Spleen (tissue), 11 donors: ENCODE data around the gene ERCC6. TPM values are rescaled to one million over a fixed set of nuclear protein-coding genes. Genes with fewer than 3 reads are reported as not detected.
A peak's percentile ranks its signal among the peaks of the same experiment; 100 is the strongest.

Experiments used
- DNase-seq: peaks from one replicate; pipeline ENCODE4 v3.0.0-alpha.2; 2020
- H3K27ac ChIP-seq, 8 donors: fragments of 200-600 bp; sonication (generic) in 7 of 8; 1 replicate in 4 of 8; 2 replicates in 4 of 8; pipeline versions ENCODE4 v1.5.0 to v1.8.0; 2016 to 2021; ENCODE audit warnings: inconsistent platforms in 4 of 8, mild to moderate bottlenecking in 4 of 8, moderate library complexity in 1 of 8
- H3K27me3 ChIP-seq, 7 donors: fragments of 200-600 bp; sonication (generic) in 6 of 7; replicated peaks in 1 of 7; 1 replicate in 4 of 7; 2 replicates in 3 of 7; pipeline versions ENCODE4 v1.5.0 to v1.8.0; 2016 to 2021; ENCODE audit warnings: inconsistent platforms in 3 of 7, mild to moderate bottlenecking in 1 of 7
- H3K36me3 ChIP-seq, 6 donors: fragments of 200-600 bp; sonication (generic) in 5 of 6; 1 replicate in 4 of 6; 2 replicates in 2 of 6; pipeline versions ENCODE4 v1.5.0 to v1.8.0; 2016 to 2021; ENCODE audit warnings: inconsistent platforms in 2 of 6
- H3K4me1 ChIP-seq, 6 donors: fragments of 200-600 bp; sonication (generic) in 5 of 6; 1 replicate in 3 of 6; 2 replicates in 3 of 6; pipeline versions ENCODE4 v1.5.0 to v1.8.0; 2016 to 2021; ENCODE audit warnings: inconsistent platforms in 3 of 6
- H3K4me3 ChIP-seq, 8 donors: fragments of 200-600 bp; sonication (generic) in 7 of 8; 1 replicate in 4 of 8; 2 replicates in 4 of 8; pipeline versions ENCODE4 v1.5.0 to v1.8.0; 2016 to 2021; ENCODE audit warnings: inconsistent platforms in 4 of 8, mild to moderate bottlenecking in 4 of 8, moderate library complexity in 2 of 8
- H3K9me3 ChIP-seq, 8 donors: fragments of 200-600 bp; sonication (generic) in 7 of 8; 1 replicate in 4 of 8; 2 replicates in 4 of 8; pipeline versions ENCODE4 v1.5.0 to v1.8.0; 2016 to 2021; ENCODE audit warnings: inconsistent platforms in 4 of 8
- POLR2A ChIP-seq, 3 donors: fragments of 450-650 bp; IDR thresholded peaks; one replicate each; pipeline ENCODE4 v1.5.1; 2017; ENCODE audit warnings: antibody characterized with exemption in 3 of 3, mild to moderate bottlenecking in 1 of 3
- POLR2AphosphoS5 ChIP-seq, 3 donors: sonication (generic); formaldehyde crosslinking; IDR thresholded peaks; one replicate each; pipeline ENCODE4 v1.5.1; 2017; ENCODE audit warnings: antibody characterized with exemption in 3 of 3
- WGBS, 5 donors: extraction: QIAGEN DNeasy Blood & Tissue Kit in 3 of 5; methylation state at CpG; one replicate each; pipeline versions ENCODE4 v1.1.5 to v1.1.7; 2013 to 2018; 5-methylcytosine and 5-hydroxymethylcytosine counted together
- intact Hi-C: fragments of 100-400 bp; cut with DNase I; formaldehyde crosslinking; loops from one replicate; pipeline ENCODE4 v1.15.0; 2023; ENCODE audit warnings: low total_unique reads
- polyA plus RNA-seq, 3 donors: library from polyadenylated mRNA; stranded (reverse); fragments of 200-250 nt; gene quantifications; one replicate each; pipeline ENCODE4 v1.2.1, GENCODE V29; 2013
- total RNA-seq, 7 donors: library from RNA; depleted of rRNA in 3 of 7; stranded (reverse); fragments of >200 nt in 3 of 7; fragmentation: NEBNext Ultra II Directional in 4 of 7; extraction: Animal tissue kit (Norgen Biotek cat#: 25700) in 4 of 7; gene quantifications; one replicate each; pipeline versions ENCODE4 v1.1.0 to v1.2.1, GENCODE V29; 2016 to 2021
- TF ChIP-seq, protein P1 (sequence below), 11 experiments: fragments of 200-600 bp in 7 of 11; fragments of 450-650 bp in 4 of 11; sonication (generic) in 4 of 11; IDR thresholded peaks in 8 of 11; conservative IDR thresholded peaks in 3 of 11; 1 replicate in 7 of 11; 2 replicates in 4 of 11; pipeline versions ENCODE4 v1.4.0 to v1.8.0; 2016 to 2021; ENCODE audit warnings: antibody characterized with exemption in 11 of 11, inconsistent platforms in 4 of 11, mild to moderate bottlenecking in 1 of 11
- donor health status: healthy with polysubstance abuse.
- donor health status: DM: no; HTN: no; CAD: no; lungs with moderate emphysema.
- donor health status: DM: no; HTN: no; CAD: no.
- donor health status: Bipolar disorder and iron deficiency.
- donor health status: healthy.
- donor health status: DM: no; HTN: no; CAD: no.
- donor health status: DM: yes; HTN: yes; CAD: no.

Gene ERCC6
- total and polyA plus RNA-seq, 10 donors: 2.7 to 32.7 (median 24.6) TPM

DNA sequence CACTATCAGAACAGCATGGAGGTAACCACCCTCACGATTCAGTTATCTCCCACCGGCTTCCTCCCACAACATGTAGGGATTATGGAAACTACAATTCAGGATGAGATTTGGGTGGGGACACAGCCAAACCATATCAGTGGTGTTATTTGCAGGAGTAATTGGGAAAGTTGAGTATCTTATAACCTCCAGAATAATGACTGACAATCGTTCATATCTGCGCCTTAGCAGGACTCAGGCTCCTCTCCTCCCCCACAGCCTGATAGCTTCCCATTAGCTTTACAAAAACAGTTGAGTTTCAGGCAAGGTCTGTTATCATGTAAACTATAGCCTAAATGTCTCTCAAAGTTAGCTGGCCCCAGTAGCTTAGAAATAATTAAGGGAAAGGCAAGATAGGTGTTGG is 3.4 kb upstream of the ERCC6 start:
- H3K9me3 ChIP-seq: peaks cover 0 to 20% (median 16%) of the 10 kb centered on the region in 8 donors
- H3K27me3 ChIP-seq: peaks cover 0 to 14% (median 0%) of the 10 kb centered on the region in 7 donors
- WGBS, 5 donors: 85 to 92% (median 89%) methylated on average over 4 of the region's 4 CpGs
- H3K4me3 ChIP-seq: no peak overlapping the region
- peaks cover 7 to 27% (median 22%) of the 10 kb centered on the region in 6 donors for H3K4me1 ChIP-seq
- no peak for TF ChIP-seq POLR2AphosphoS5 (IDR thresholded peaks at IDR 0.05)
- TF ChIP-seq, protein P1, sequence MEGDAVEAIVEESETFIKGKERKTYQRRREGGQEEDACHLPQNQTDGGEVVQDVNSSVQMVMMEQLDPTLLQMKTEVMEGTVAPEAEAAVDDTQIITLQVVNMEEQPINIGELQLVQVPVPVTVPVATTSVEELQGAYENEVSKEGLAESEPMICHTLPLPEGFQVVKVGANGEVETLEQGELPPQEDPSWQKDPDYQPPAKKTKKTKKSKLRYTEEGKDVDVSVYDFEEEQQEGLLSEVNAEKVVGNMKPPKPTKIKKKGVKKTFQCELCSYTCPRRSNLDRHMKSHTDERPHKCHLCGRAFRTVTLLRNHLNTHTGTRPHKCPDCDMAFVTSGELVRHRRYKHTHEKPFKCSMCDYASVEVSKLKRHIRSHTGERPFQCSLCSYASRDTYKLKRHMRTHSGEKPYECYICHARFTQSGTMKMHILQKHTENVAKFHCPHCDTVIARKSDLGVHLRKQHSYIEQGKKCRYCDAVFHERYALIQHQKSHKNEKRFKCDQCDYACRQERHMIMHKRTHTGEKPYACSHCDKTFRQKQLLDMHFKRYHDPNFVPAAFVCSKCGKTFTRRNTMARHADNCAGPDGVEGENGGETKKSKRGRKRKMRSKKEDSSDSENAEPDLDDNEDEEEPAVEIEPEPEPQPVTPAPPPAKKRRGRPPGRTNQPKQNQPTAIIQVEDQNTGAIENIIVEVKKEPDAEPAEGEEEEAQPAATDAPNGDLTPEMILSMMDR (IDR thresholded peaks at IDR 0.05 in 8 of 11, conservative IDR thresholded peaks at IDR 0.05 in 3 of 11): no peak
- no peak for TF ChIP-seq POLR2A (IDR thresholded peaks at IDR 0.05)
- intact Hi-C loops: no loop called here
- DNase-seq: no peak
- H3K36me3 ChIP-seq: no peaks in the 10 kb centered on the region
- H3K27ac ChIP-seq: no peak overlapping the region

GRCh38 chr10:49541762-49542161 is 2.8 kb upstream of the ERCC6 start:
- TF ChIP-seq POLR2A (IDR thresholded peaks at IDR 0.05) (no peak), POLR2AphosphoS5 (IDR thresholded peaks at IDR 0.05) (no peak)
- TF ChIP-seq, protein P1 (IDR thresholded peaks at IDR 0.05 in 8 of 11, conservative IDR thresholded peaks at IDR 0.05 in 3 of 11): no peak

DNA sequence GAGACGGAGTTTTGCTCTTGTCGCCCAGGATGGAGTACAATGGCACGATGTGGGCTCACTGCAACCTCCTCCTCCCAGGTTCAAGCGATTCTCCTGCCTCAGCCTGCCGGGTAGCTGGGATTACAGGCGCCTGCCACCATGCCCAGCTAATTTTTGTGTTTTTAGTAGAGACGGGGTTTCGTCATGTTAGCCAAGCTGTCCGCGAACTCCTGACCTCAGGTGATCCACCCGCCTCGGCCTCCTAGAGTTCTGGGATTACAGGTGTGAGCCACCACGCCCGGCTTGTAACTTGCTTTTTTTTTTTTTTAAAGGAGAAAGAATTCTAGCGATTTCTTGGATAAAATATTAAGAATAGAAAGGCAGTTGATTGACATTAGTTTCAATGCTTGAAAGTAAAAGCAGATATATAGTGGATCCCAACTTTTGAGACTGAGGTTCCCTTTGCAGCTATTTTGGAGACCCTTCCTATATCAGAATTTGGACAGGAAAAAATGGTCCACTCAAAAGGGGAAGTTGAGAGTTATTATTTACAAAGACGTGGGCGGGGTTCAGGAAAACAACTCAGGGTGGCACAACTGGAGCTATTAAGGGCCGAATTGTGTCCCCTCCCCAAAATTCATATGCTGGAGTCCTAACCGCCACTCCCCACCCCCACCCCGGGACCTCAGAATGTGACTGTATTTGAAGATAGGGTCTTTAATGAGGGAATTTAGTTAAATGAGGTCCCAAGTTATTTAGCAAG is 1.3 kb upstream of the ERCC6 start:
- H3K9me3 ChIP-seq: peaks cover 0 to 16% (median 12%) of the 10 kb centered on the region in 8 donors
- no peak for DNase-seq
- intact Hi-C loops: no loop called here
- whole genome bisulfite sequencing, 5 donors: 76 to 85% (median 83%) methylated on average over 20 of the region's 20 CpGs
- peaks cover 0 to 5% (median 0%) of the 10 kb centered on the region in 6 donors for H3K36me3 ChIP-seq
- peaks cover 7 to 44% (median 30%) of the 10 kb centered on the region in 6 donors for H3K4me1 ChIP-seq
- H3K27ac ChIP-seq: peak overlapping the region in 6 of 8 donors; percentile 89 to 94 (median 92)
- peaks cover 0 to 14% (median 0%) of the 10 kb centered on the region in 7 donors for H3K27me3 ChIP-seq
- no peak for TF ChIP-seq POLR2AphosphoS5 (IDR thresholded peaks at IDR 0.05)
- no peak for TF ChIP-seq POLR2A (IDR thresholded peaks at IDR 0.05)
- TF ChIP-seq, protein P1 (IDR thresholded peaks at IDR 0.05 in 8 of 11, conservative IDR thresholded peaks at IDR 0.05 in 3 of 11): no peak
- peak overlapping the region in 4 of 8 donors; percentile 67 to 75 (median 72) for H3K4me3 ChIP-seq

More at GRCh38 chr10:49541762-49542161, 2.8 kb upstream of the ERCC6 start:
- Histone ChIP-seq H3K36me3 (no peaks in the 10 kb centered on the region), H3K9me3 (peaks cover 0 to 20% (median 16%) of the 10 kb centered on the region in 8 donors), H3K27me3 (peaks cover 0 to 14% (median 0%) of the 10 kb centered on the region in 7 donors), H3K27ac (no peak overlapping the region), H3K4me1 (peaks cover 7 to 31% (median 24%) of the 10 kb centered on the region in 6 donors), H3K4me3 (no peak overlapping the region)
- intact Hi-C loops: no loop called here
- no peak for DNase-seq
- WGBS, 5 donors: 75 to 89% (median 80%) methylated on average over 6 of the region's 6 CpGs

- peak overlapping the region; percentile 53 to 75 (median 69) for H3K4me3 ChIP-seq
- peak overlapping the region; percentile 87 to 94 (median 92) for H3K27ac ChIP-seq
- TF ChIP-seq POLR2A (IDR thresholded peaks at IDR 0.05) (no peak), POLR2AphosphoS5 (IDR thresholded peaks at IDR 0.05) (no peak)
- TF ChIP-seq, protein P1 (IDR thresholded peaks at IDR 0.05 in 8 of 11, conservative IDR thresholded peaks at IDR 0.05 in 3 of 11): no peak
- H3K36me3 ChIP-seq: peaks cover 0 to 5% (median 0%) of the 10 kb centered on the region in 6 donors
- DNase-seq: peak; percentile 90
- 1 to 2% (median 1%) methylated on average over 26 of the region's 26 CpGs for WGBS, 5 donors
- intact Hi-C loops: no loop called here
- H3K4me1 ChIP-seq: peaks cover 13 to 52% (median 39%) of the 10 kb centered on the region in 6 donors
- peaks cover 0 to 14% (median 0%) of the 10 kb centered on the region in 7 donors for H3K27me3 ChIP-seq
- H3K9me3 ChIP-seq: peaks cover 0 to 8% (median 3%) of the 10 kb centered on the region in 8 donors
These were observed 482 bp upstream of the ERCC6 start for GRCh38 chr10:49539320-49539885.
